Glomerular visceral epithelial cell (primary cell): ENCODE results near the gene CTNNA2.

Source experiments
- DNase-seq: peaks from one replicate; pipeline ENCODE4 v3.0.0-alpha.2; 2016; ENCODE audit errors: extremely low spot score

Gene CTNNA2

DNA sequence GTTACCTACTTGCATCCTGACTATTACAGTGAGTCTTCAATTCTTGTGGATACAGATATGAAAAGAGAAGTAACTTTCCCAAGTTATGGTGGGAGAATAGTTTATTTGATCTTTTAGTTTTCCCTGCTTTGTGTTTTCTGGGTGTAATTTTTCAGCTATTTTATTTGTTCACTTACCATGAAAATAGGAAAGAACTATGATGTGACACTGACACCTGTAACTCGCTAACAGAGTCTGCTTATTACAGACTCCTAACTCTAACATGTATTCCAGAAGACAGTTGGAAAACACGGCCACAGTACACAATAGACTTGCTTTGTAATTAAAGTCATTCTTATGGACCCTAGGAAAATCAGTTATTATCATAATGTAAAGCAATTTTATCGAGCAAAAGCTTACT lies 468.5 kb downstream of the CTNNA2 start:
- DNase-seq: no peak

DNA sequence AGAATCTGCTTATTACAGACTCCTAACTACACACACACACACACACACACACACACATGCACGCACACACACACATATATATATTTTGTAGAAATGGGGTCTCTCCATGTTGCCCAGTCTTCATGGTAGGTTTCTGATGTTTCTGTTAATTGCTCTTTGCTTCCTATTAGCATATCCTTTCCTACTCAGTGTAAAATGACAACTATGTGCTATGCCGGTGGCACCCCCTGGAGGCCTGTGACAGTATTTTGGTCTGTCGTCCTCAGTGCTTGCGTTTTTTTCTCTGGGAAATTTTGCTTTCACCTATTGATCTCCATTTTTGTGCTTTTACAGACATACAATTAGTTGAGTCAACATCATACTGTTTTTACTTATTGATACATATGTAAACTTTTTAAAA lies 469.6 kb downstream of the CTNNA2 start:
- no peak for DNase-seq

DNA sequence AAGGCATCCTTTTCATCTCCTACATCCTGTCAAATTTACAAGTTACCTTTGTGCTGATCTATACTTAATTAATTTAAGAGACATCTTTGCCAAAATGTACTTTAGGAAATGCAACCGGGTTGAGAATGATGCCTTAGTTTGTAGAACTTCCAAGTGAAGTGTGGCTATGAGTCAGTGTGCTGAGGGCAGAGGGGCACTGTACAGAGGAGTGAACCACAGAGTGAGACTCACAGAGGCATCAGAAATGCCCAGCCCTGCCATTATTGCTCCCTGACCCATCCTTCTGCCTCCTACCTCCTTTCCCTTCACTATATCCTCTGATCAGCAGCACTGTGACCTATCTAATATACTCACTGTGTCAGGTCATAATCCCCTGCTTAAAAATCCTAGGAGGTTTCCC lies 471.6 kb downstream of the CTNNA2 start:
- no peak for DNase-seq

DNA sequence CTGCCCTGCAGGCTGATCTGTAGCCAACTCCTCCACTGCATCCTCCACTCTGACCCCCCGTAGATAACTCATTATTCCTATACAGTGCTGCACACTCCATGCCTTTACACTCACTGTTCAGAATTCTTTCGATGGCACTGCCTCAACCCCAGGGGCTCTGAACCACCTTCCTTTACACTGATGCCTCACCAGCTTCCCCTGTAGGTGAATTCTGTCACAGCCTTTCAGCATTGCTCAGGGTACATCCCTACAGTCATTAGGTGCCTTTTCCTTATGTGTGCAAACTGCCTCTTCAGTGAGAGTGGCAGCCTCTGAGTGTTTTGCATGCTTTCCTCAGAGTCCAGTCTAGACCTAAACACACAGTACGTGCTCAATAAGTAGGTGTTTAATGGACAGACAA lies 472.3 kb downstream of the CTNNA2 start:
- DNase-seq: no peak

DNA sequence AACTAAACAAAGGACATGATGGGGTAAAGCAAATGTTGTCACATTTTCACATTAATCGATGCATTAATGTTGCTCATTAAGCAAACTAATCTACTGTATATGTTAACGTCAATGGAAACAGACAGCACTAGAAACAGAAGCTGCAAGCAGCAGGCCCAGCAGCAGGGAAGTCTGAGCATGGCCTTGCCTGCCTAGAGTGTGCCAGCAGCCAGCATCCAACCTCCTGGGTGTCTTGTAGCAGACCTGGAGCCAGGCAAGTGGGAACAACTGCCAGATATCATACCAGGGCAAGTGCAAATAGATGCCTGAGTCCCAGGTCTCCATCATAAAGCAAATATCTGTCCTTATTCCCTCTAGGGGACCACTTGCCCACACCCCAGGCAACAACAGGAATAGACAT lies 472.7 kb downstream of the CTNNA2 start:
- no peak for DNase-seq

DNA sequence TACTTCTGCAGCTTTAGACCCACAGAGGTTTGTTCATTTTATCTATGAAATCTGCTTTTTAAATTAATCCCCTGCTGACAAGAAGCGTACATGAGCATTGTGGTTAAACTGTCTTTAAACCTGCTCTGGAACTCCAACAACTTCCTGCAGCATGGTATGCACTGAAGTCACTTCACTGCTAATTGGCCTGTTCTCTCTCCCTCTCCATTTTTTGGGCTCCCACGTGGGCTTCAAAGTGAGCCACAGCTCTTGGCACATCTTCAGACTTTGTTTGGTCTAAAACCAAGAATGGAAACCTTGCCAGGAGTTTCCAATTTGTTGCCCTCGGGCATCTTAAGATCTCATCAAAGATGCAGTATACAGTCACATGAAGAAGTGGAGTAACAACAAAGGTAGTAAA lies 480.3 kb downstream of the CTNNA2 start:
- DNase-seq: no peak

DNA sequence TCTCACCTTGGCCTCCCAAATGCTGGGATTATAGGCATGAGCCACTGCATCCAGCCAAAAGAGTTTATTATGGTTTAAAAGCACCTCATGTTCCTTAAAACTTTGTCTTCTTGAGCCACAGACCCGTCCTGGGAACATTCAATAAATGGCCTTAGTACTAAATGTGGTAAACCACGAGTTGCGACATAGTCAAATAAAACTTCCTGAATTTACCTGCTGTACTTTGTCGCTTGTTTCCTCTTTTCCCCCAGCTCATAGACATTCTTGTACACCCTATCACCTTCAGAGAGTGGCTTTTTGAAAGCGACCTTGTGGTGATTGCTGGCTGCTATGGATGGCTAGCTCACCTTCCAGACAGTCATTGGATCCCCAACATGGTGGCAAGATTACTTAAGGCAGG lies 481.3 kb downstream of the CTNNA2 start:
- DNase-seq: no peak

DNA sequence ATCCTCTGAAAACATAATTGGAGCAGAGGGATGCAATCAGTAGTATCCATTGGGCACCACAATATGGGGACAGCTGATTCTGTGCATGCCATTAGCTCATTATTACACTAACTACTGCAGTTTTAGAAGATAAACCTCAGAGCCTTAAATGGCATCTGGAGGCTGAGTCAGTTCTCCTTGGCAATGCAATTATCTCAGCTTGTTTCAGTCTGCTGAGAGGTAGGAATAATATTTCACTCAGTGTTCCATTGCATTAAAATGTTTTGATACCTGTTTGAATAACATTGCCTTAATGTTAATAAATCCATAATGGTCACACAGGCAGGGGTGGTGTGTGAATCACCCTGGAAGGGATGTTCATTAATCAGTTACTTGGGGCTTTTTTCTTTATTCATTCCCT lies 482.1 kb downstream of the CTNNA2 start:
- no peak for DNase-seq

DNA sequence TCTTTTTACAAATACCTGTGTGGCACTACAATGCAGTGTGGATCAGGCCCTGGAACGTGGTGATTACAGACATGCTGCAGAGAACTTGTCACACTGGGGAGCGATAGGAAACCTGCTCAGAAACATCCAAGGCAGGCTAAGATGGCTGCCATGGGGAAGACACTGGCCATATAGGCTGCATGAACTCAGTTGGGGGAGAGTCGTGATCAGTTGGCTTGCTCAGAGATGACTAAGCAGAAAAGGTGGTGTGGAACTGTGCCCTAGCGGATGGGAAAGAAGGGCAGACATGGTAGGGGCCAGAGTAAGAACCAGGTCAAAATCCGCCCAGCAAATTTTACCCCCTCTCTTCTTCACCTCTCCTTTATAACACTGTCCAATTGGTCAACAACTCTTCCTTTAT lies 483.9 kb downstream of the CTNNA2 start:
- no peak for DNase-seq

DNA sequence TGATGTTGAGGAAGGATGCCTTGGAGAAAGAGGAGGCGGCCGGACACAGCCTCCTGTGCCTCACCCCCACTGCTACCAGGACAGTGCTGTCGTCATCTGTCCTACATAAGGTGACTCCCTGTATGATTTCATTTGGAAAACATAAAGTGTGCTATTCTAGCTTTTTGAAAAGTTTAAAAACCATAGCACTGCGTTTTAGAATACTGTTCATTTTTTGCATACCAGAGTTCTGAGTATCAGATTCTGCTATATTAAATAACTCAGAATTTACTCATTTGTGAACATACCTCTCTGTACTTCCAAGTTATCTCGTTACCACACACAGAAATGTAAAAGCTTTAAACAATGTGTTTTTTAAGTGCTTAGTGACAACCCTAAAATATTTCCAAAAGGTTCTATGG lies 488.9 kb downstream of the CTNNA2 start:
- peak; percentile 1 for DNase-seq

DNA sequence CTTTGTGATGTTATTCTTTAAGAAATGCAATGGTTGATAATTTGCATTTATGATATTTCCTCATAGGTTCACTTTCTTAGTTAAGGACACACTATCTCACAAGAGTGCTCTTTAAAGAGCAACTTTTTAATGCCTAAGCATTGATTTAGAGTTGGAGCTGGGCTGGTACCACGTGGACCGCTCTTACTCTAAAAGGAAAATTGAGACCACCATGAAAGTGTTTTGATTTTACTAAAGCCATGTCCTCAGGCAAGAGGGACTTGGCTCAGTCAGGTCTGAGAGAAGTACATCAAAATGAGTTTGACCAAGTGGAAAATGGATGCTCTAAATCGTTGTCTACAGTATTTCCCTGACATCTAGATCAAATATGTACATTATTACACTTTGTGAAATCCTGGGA lies 489.3 kb downstream of the CTNNA2 start:
- DNase-seq: no peak

DNA sequence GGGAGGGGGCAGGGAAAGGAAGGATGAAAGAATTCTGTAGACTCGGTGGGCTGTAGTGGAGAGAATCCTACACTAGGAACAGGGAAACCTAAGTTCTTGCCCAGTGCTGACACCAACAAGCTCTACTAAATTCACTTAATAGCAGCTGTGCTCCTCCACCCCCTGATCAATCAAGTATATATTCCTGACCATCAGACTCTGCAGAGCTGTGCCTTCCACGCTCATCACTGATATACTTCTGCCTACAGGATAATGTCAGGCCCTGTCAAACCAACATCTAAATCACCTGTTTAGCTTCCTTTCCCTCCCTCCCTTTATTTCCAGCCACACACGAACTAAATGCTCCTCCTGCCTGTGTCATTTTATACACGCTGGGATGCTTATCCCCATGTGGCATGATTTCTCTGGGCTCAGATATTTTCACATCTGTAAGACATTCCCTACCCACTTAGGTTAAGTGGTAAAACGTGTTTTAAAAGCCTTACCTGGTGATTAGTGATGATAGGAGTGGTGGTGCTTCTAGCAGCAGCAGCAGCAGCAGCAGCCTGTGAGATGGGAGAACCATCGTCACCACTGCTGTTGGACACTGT lies 489.8 kb downstream of the CTNNA2 start:
- DNase-seq: no peak

DNA sequence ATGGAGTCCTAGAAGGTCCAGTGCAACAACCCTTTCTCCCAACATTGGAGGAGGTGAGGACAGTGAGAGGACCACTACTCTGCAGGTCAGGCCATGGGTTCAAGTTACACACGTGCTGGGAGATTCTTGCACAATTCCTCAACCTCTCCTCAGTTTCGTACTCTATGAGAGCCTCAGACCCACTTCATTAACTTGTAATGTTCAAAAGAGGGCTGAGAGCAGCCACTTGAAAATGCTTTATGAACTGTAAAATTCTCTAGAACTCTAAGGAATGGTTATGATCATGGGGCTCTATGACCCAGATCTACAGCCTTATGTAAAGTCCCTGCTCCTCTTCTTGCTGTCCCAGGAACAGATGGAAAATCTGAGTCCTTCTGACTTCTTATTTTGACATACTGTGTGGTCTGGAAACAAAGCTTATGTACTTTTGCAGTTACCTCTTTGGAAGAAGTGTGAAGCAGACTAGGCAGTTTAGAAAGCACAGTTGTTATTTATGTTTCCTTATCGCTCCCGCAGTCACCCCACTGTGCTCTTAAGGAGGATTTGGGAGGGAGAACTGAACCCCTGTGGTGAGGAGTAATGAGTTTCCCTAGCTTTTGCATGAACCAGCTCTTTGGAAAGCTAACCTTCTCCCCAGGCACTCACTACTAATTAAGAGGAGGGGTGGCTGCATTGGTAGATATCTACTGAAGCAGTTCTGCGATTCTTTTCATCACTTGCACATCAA lies 495.1 kb downstream of the CTNNA2 start:
- no peak for DNase-seq

DNA sequence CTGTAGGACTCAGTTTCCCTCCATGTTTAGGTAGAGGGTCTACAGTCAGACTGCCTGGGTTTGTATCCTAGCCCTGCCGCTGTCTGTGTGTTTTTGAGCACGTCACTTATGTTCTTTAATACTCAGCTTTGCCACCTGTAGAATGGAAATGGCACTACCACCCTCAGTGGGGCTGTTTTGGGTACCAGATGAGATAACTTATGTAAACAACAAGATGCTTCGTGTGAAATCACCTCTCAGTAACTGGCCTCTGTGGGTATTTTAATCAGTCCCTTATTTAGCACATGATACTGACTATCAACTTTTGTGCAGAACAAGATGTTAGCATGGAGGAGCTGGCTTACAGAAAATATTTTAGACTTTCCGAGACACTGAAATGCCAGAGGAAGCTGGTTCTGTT lies 495.7 kb downstream of the CTNNA2 start:
- DNase-seq: no peak

DNA sequence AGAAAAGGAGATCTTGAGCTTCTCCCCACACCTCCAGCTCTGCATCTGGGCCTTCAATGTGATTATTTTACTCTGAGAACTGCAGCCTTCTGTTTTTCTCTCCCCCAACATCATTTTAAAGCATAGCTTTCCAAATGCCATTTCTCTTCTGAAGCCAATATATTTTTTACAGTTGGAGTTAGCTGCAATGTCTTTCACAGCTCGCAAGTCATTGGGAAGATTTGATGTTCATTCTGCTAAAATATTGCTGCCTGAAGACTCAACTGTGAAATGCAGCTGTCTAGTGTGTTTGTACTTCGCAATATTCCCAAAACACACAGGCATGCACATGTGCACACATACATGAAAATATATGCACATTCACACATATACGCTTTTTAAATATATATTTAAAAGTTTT lies 496.4 kb downstream of the CTNNA2 start:
- no peak for DNase-seq

DNA sequence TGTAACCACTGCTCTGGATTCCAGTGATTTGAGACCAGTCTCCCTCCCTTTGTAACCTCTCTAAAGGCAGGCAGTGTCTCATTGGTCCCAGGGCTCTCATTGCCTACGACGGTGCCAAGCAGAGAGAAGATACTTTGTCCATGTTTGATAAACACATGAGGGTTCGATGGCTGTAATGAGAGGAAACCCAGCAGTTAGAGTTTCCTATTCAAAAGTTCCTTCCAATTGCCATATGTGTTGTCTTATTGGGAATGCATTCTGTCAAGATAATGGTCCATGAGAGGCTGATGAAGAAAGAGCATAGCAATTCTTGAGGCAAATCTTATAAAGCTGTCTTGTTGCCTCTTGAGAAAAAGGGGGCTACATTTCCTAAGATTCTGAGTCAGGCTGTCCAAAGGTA lies 499.2 kb downstream of the CTNNA2 start:
- DNase-seq: no peak

DNA sequence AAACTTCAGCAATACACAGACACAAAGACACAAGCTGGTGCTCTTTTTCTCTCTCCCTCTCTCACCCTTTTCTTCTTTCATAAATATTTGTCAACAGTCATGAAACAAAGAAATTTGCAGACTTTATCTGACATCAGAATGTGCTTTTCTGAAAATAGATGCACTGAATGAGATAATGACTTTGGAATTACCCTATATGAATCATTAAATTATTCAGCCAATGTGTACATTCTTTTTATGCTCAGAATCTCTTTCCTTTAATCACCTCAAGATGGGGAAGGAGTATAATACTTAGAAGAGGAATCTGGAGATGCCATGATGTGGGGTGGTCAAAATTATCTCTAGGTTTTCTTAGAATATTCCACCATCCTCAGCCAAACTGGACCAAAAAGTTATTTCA lies 501.8 kb downstream of the CTNNA2 start:
- DNase-seq: no peak

DNA sequence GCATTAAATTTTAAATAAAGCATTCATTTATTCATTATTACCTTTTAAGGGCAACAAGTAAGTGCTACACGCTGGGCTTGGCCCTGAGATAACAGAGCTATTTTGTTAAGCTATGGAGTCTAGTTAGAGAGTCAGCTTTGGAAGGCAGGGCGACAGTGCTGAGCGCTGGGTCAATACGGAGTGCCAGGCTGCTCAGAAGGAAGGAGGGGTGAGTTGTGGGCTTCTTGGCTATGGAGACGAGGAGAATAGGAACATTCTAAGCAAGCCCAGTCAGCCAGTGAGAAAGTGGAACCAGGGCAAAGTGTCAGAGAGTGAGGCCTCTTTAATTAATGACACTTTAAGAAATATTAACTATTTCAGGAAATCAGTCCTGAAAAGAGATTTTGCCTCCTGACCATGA lies 503.3 kb downstream of the CTNNA2 start:
- no peak for DNase-seq

DNA sequence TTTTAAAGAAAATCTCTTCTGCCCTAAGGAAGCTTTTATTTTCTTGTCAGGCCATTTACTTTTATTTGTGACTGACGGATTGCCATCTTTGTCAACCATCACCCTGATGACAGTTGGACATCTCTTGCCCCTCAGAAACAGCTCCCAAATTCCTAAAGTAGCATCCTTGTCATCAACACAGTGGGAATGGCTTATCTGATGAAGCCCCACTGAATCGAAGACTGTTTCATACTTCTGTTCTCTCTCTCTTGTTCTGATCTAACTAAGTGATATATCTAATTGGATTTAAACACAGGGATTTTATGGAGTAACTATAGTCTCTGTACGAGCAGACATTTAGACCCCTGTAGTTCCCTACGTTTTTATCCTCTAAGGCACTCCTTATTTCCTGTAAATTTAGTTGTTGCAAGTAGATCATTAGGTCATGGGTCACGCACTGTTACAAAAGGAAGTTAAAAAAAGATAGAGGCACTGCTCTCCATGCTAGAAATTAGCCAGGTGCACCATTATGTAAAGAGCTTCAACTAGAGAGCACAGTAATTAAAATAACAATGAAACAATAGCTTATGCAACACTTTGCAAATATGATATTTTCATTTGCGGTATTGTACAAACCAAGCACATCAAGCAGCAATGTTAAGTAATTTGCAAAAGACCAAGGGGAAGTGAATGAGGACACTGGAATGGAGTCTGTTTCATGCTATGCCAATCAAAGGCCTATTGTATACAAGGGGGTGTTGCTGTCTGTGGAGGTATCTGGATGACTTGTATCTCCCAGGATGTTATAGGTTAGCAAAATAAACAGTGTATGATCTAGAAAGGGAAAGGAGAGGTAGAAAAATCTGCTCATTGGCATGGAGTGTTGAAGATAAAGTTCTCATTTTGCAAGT lies 507.0 kb downstream of the CTNNA2 start:
- DNase-seq: no peak

DNA sequence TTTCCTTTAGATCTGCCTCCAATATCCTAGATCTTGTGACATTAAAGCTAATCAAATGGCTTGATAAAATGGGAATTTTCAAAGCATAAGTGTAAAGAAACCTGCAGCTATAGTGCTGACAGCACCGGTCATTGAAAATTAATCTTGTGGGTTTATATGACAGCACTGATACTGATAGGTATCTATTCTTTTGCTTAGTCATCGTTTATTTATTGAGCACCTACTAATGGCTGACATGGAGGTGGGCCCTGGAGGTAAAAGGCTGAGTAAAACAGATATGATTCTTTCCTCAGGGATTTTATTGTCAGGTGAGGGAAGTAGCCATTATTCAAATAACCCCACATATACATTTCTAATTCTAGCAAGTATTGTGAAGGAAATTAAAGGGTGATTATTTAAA lies 509.2 kb downstream of the CTNNA2 start:
- no peak for DNase-seq

DNA sequence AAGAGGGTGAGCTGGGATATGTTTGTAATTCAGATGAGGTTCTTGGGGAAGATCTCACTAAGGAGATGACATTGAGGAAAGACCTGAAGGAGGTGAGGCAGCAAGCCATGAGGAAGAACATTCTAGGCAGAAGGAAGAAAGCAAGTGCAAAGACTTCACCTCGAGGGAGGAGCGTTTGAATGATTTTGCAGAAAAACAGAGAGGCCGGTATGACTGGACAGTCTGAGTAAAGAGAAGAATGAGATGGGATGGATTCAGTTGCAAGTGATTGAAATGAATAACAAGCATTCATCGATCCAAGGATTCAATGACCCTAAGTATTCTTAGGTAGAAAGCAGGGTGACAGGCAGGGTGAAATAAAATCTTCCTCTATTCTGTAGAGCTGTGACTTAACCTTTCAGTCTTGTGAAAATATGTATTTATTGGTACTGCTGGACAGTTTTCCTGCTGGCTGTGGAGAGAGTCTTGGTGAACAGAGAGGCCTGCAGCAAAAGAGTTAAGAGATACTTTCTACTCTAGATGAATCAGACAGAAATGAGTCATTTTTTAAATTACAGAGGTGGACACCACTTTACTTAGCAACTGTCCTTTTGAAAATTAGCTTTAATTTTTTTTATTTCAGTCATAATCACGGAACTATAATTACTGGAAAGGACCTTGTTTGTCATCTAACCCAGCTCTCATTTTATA lies 513.3 kb downstream of the CTNNA2 start:
- DNase-seq: no peak

DNA sequence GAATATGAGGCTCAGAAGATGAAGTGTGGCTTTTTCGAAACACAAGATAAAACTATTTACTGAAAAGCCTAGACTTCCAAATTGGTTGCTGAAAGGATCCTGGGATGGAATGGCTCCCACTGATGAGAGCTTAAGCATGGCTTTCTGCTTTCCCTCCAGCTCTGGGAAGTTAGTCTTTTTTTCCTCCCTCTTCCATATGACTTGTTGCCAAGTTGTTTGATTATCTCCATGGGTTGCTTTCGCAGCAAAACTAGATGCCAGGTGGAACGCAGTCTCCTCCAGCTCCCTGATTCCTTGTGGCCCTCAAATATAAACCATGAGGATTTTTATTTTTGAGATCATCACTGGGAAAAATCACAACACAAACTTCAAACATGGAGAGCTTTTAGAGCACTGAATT lies 515.2 kb downstream of the CTNNA2 start:
- no peak for DNase-seq
